H9 (cell line): ENCODE data around the gene ETV6. TPM values are rescaled to one million over a fixed set of nuclear protein-coding genes. Genes with fewer than 3 reads are reported as not detected.

Experiments
- DNase-seq: peaks from one replicate; pipeline ENCODE4 v3.0.0-alpha.2; 2017
- H2AFZ ChIP-seq: one replicate; pipeline ENCODE4 v1.6.1; 2013; ENCODE audit warnings: mild to moderate bottlenecking, low read length, control low read depth, moderate library complexity
- H2AK5ac ChIP-seq: 2 replicates; pipeline ENCODE4 v1.6.1; 2013; ENCODE audit warnings: low read length, control low read depth, mixed read lengths; ENCODE audit not compliant: insufficient read length
- H2BK120ac ChIP-seq: one replicate; pipeline ENCODE4 v1.6.1; 2013; ENCODE audit warnings: low read depth, mild to moderate bottlenecking, low read length, control low read depth, inconsistent platforms; ENCODE audit not compliant: poor library complexity, severe bottlenecking
- H2BK12ac ChIP-seq: 2 replicates; pipeline ENCODE4 v1.6.1; 2013; ENCODE audit warnings: low read length, control low read depth, mixed read lengths, low read depth; ENCODE audit not compliant: insufficient read length
- H2BK15ac ChIP-seq: 2 replicates; pipeline ENCODE4 v1.6.1; 2013; ENCODE audit warnings: low read depth, low read length, control low read depth
- H2BK20ac ChIP-seq: one replicate; pipeline ENCODE4 v1.6.1; 2013; ENCODE audit warnings: low read depth, mild to moderate bottlenecking, low read length, control low read depth, inconsistent platforms; ENCODE audit not compliant: poor library complexity, severe bottlenecking
- H2BK5ac ChIP-seq: 2 replicates; pipeline ENCODE4 v1.6.1; 2013; ENCODE audit warnings: low read length, control low read depth, mixed read lengths; ENCODE audit not compliant: insufficient read length
- H3K14ac ChIP-seq: 2 replicates; pipeline ENCODE4 v1.6.1; 2013; ENCODE audit warnings: low read length, control low read depth; ENCODE audit not compliant: insufficient read depth
- H3K18ac ChIP-seq: 2 replicates; pipeline ENCODE4 v1.6.1; 2013; ENCODE audit warnings: low read depth, mild to moderate bottlenecking, mixed read lengths, low read length, control low read depth; ENCODE audit not compliant: insufficient read length
- H3K23ac ChIP-seq: 2 replicates; pipeline ENCODE4 v1.6.1; 2013; ENCODE audit warnings: low read length, control low read depth, mixed read lengths, low read depth; ENCODE audit not compliant: insufficient read length
- H3K23me2 ChIP-seq: 2 replicates; pipeline ENCODE4 v1.6.1; 2013; ENCODE audit warnings: low read depth, mild to moderate bottlenecking, mixed read lengths, low read length, control low read depth; ENCODE audit not compliant: insufficient read length, poor library complexity, severe bottlenecking
- H3K27ac ChIP-seq: 2 replicates; pipeline ENCODE4 v1.5.1; 2013; ENCODE audit warnings: low read length, control low read depth, mixed read lengths, low read depth; ENCODE audit not compliant: insufficient read length
- H3K27me3 ChIP-seq: 2 replicates; pipeline ENCODE4 v1.6.1; 2013; ENCODE audit warnings: low read length, control low read depth, inconsistent platforms; ENCODE audit not compliant: insufficient read depth
- H3K4ac ChIP-seq: 2 replicates; pipeline ENCODE4 v1.6.1; 2013; ENCODE audit warnings: low read depth, mild to moderate bottlenecking, control low read depth, inconsistent platforms, low read length, moderate library complexity
- H3K4me1 ChIP-seq: 2 replicates; pipeline ENCODE4 v1.6.1; 2013; ENCODE audit warnings: low read length, control low read depth, inconsistent platforms; ENCODE audit not compliant: insufficient read depth
- H3K4me2 ChIP-seq: 2 replicates; pipeline ENCODE4 v1.6.1; 2013; ENCODE audit warnings: low read length, control low read depth, mixed read lengths; ENCODE audit not compliant: insufficient read length, insufficient read depth
- H3K56ac ChIP-seq: 2 replicates; pipeline ENCODE4 v1.6.1; 2013; ENCODE audit warnings: low read depth, mild to moderate bottlenecking, mixed read lengths, low read length, control low read depth; ENCODE audit not compliant: insufficient read length
- H3K79me1 ChIP-seq: 2 replicates; pipeline ENCODE4 v1.6.1; 2013; ENCODE audit warnings: low read depth, mild to moderate bottlenecking, moderate library complexity, low read length, control low read depth, inconsistent platforms; ENCODE audit not compliant: insufficient read depth, poor library complexity, severe bottlenecking
- H3K79me2 ChIP-seq: 2 replicates; pipeline ENCODE4 v1.6.1; 2013; ENCODE audit warnings: low read length, control low read depth, inconsistent platforms; ENCODE audit not compliant: insufficient read depth
- H3K9ac ChIP-seq: 2 replicates; pipeline ENCODE4 v1.6.1; 2013; ENCODE audit warnings: low read length, control low read depth, mixed read lengths; ENCODE audit not compliant: insufficient read length; ENCODE audit errors: extremely low read depth
- H3K9me3 ChIP-seq: one replicate; pipeline ENCODE4 v1.6.1; 2013; ENCODE audit warnings: low read depth, low read length, inconsistent platforms; ENCODE audit not compliant: control insufficient read depth
- H3T11ph ChIP-seq: one replicate; pipeline ENCODE4 v1.6.1; 2013; ENCODE audit warnings: mild to moderate bottlenecking, low read length, control low read depth, inconsistent platforms
- H4K20me1 ChIP-seq: one replicate; pipeline ENCODE4 v1.6.1; 2013; ENCODE audit not compliant: control insufficient read depth, insufficient read length, insufficient read depth
- H4K5ac ChIP-seq: 2 replicates; pipeline ENCODE4 v1.6.1; 2013; ENCODE audit warnings: low read depth, mild to moderate bottlenecking, mixed read lengths, low read length, control low read depth; ENCODE audit not compliant: insufficient read length
- H4K8ac ChIP-seq: replicated peaks from 2 replicates; pipeline ENCODE4 v1.6.1; 2013; ENCODE audit warnings: low read length, control low read depth, mixed read lengths, low read depth; ENCODE audit not compliant: insufficient read length
- H4K91ac ChIP-seq: 2 replicates; pipeline ENCODE4 v1.6.1; 2013; ENCODE audit warnings: low read depth, mild to moderate bottlenecking, moderate library complexity, mixed read lengths, low read length, control low read depth; ENCODE audit not compliant: insufficient read length
- H3K27ac Mint-ChIP-seq, 3 experiments: 2 replicates in 2 of 3; 3 replicates in 1 of 3; pipeline ENCODE4 v1.8.0; 2020 to 2021; ENCODE audit warnings: mixed read lengths in 3 of 3, mild to moderate bottlenecking in 1 of 3, moderate library complexity in 1 of 3
- H3K27me3 Mint-ChIP-seq: 2 replicates; pipeline ENCODE4 v1.8.0; 2021; ENCODE audit warnings: low read depth, mild to moderate bottlenecking, moderate library complexity, mixed read lengths
- H3K36me3 Mint-ChIP-seq, 3 experiments: 2 replicates in 2 of 3; 3 replicates in 1 of 3; pipeline ENCODE4 v1.8.0; 2020 to 2021; ENCODE audit warnings: low read depth in 3 of 3, mixed read lengths in 3 of 3; ENCODE audit not compliant: insufficient read depth in 1 of 3
- H3K4me1 Mint-ChIP-seq, 2 experiments: 2 replicates each; pipeline ENCODE4 v1.8.0; 2020; ENCODE audit warnings: mixed read lengths in 2 of 2
- H3K4me3 Mint-ChIP-seq, 2 experiments: 2 replicates in 1 of 2; 3 replicates in 1 of 2; pipeline ENCODE4 v1.8.0; 2020 to 2021; ENCODE audit warnings: mild to moderate bottlenecking in 2 of 2, mixed read lengths in 2 of 2, moderate library complexity in 1 of 2
- H3K9me3 Mint-ChIP-seq, 2 experiments: 2 replicates in 1 of 2; 3 replicates in 1 of 2; pipeline ENCODE4 v1.8.0; 2020; ENCODE audit warnings: mild to moderate bottlenecking in 2 of 2, mixed read lengths in 2 of 2, moderate library complexity in 1 of 2
- CTCF ChIP-seq: fragments of 200-600 bp; sonication (generic); conservative IDR thresholded peaks from 3 replicates; pipeline ENCODE4 v1.8.0; 2021; ENCODE audit warnings: antibody characterized with exemption, mild to moderate bottlenecking
- WGBS: extraction: QIAGEN DNeasy Blood & Tissue Kit; methylation state at CpG from one replicate; pipeline ENCODE4 v1.1.7; 2013; ENCODE audit warnings: missing lambda C conversion rate, low lambda C conversion rate, mixed read lengths; ENCODE audit not compliant: insufficient read length; ENCODE audit errors: extremely low coverage; 5-methylcytosine and 5-hydroxymethylcytosine counted together
- total RNA-seq: library from RNA; stranded (reverse); gene quantifications from 2 replicates; pipeline ENCODE4 v1.2.1, GENCODE V29; 2021

ETV6 gene
- total RNA-seq, 1 experiment from 2014 or later, result 28.7 TPM

GRCh38 chr12:11879306-11879705, 229.8 kb downstream of the ETV6 start:
- Histone ChIP-seq H2BK12ac (no peak overlapping the region), H2BK15ac (no peak overlapping the region), H3K23me2 (no peaks in the 10 kb centered on the region), H3K27ac (no peak overlapping the region), H3K79me2 (no peaks in the 10 kb centered on the region), H3K23ac (no peak overlapping the region), H3T11ph (no peak overlapping the region), H3K27me3 (no peaks in the 10 kb centered on the region), H3K4me2 (no peak overlapping the region), H3K9me3 (no peaks in the 10 kb centered on the region), H3K9ac (no peak overlapping the region), H4K5ac (no peak overlapping the region), H3K56ac (no peak overlapping the region), H2BK5ac (no peak overlapping the region), H2BK120ac (no peak overlapping the region), H3K4ac (no peak overlapping the region), H2AFZ (no peak overlapping the region), H3K14ac (no peak overlapping the region), H4K91ac (no peak overlapping the region), H4K20me1 (no peaks in the 10 kb centered on the region), H3K18ac (no peak overlapping the region), H3K79me1 (no peaks in the 10 kb centered on the region), H3K4me1 (peaks cover 5% of the 10 kb centered on the region; the same call in 1 of the 2 replicates), H4K8ac (no peak overlapping the region), H2AK5ac (no peak overlapping the region), H2BK20ac (no peak overlapping the region)
- no peaks in the 10 kb centered on the region for H3K9me3 Mint-ChIP-seq
- H3K36me3 Mint-ChIP-seq, result peaks cover 5 to 8% (median 5%) of the 10 kb centered on the region in 3 experiments; a peak in 6 of 7 replicates
- H3K27ac Mint-ChIP-seq, result peak overlapping the region; percentile 11 to 60 (median 20); a peak in 4 of 7 replicates
- no peak for DNase-seq
- peaks cover 16 to 30% of the 10 kb centered on the region in 2 experiments for H3K4me1 Mint-ChIP-seq
- H3K4me3 Mint-ChIP-seq, result no peak overlapping the region
- WGBS, result no CpG with 5 or more reads among the region's 4 CpGs
- no peaks in the 10 kb centered on the region for H3K27me3 Mint-ChIP-seq
- TF ChIP-seq CTCF, result no peak
